ENCODE data around the gene CLPTM1L. TPM values are rescaled to one million over a fixed set of nuclear protein-coding genes. Genes with fewer than 3 reads are reported as not detected.
"Not testable (repeated sequence)": the region's sequence is repeated elsewhere in the genome, so short reads cannot be mapped to it uniquely, and the experiment has no call there.

The CLPTM1L gene
- total RNA-seq, 1 experiment from 2014 or later, result 146 TPM

DNA sequence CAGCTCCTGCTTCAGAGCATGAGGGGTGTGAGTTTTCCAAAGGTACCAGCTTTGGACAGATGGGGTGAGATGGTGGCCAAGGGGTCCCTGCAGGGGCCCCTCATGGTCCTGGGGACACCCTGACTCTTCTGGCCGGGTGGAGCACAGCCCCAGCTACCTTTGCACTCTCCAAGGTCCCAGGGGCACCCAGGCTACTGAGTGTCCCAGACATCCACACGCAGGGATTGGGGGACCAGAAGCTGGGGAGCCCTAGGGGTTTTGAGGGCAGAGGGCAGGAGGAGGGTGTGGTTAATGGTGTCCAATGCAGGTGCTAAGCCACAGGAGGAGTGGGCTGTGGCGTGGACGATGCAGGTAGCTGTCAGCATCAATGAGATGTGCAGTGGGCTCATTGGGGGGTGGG lies 16.0 kb upstream of the CLPTM1L start:
- TF ChIP-seq EZH2 (IDR thresholded peaks at IDR 0.05; ENCODE audit: borderline replicate concordance, low read depth, low read length, poor library complexity, severe bottlenecking), result no peak
- TF ChIP-seq, protein P1, sequence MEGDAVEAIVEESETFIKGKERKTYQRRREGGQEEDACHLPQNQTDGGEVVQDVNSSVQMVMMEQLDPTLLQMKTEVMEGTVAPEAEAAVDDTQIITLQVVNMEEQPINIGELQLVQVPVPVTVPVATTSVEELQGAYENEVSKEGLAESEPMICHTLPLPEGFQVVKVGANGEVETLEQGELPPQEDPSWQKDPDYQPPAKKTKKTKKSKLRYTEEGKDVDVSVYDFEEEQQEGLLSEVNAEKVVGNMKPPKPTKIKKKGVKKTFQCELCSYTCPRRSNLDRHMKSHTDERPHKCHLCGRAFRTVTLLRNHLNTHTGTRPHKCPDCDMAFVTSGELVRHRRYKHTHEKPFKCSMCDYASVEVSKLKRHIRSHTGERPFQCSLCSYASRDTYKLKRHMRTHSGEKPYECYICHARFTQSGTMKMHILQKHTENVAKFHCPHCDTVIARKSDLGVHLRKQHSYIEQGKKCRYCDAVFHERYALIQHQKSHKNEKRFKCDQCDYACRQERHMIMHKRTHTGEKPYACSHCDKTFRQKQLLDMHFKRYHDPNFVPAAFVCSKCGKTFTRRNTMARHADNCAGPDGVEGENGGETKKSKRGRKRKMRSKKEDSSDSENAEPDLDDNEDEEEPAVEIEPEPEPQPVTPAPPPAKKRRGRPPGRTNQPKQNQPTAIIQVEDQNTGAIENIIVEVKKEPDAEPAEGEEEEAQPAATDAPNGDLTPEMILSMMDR (conservative IDR thresholded peaks at IDR 0.05; ENCODE audit: low read depth, low read length), result no peak
- Histone ChIP-seq H3K9me3 (ENCODE audit: low read depth, low read length, poor library complexity, severe bottlenecking) (no peaks in the 10 kb centered on the region), H3K4me3 (ENCODE audit: low read depth, low read length, poor library complexity, severe bottlenecking) (no peak overlapping the region), H3K27ac (ENCODE audit: low read depth, low read length, poor library complexity, severe bottlenecking) (no peak overlapping the region), H3K4me1 (ENCODE audit: insufficient read depth, low read length, poor library complexity, severe bottlenecking) (no peaks in the 10 kb centered on the region), H3K27me3 (replicated peaks; ENCODE audit: insufficient read depth, low read depth, low read length, poor library complexity) (peaks cover 92% of the 10 kb centered on the region), H3K36me3 (ENCODE audit: insufficient read depth, low read length, poor library complexity, severe bottlenecking) (no peaks in the 10 kb centered on the region)
- intact Hi-C loops (cut with micrococcal nuclease; ENCODE audit: unreplicated experiment), result no loop called here
- CTCF ChIA-PET, result no interaction called here
- POLR2A ChIA-PET (ENCODE audit: low non-redundant PET), result no interaction called here
- BruUV-seq (replicated peaks), result no TSS peak
- no peak for DNase-seq (ENCODE audit: low spot score)

DNA sequence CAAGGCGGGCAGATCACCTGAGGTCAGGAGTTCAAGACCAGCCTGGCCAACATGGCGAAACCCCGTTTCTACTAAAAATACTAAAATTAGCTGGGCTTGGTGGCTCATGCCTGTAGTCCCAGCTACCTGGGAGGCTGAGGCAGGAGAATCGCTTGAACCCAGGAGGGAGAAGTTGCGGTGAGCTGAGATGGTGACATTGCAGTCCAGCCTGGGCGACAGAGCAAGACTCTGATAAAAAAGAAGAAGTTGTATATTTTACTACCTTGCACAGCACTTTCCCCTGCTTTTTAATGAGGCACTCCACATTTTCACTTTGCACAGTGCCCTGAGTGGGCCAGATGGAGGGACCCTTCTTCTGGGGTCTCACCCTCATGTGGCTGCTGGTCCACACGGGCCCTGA lies 15.5 kb upstream of the CLPTM1L start:
- H3K27ac ChIP-seq (ENCODE audit: low read depth, low read length, poor library complexity, severe bottlenecking); POLR2A ChIA-PET (ENCODE audit: low non-redundant PET); H3K36me3 ChIP-seq (ENCODE audit: insufficient read depth, low read length, poor library complexity, severe bottlenecking); DNase-seq (ENCODE audit: low spot score); CTCF ChIA-PET; H3K4me3 ChIP-seq (ENCODE audit: low read depth, low read length, poor library complexity, severe bottlenecking); BruUV-seq (replicated peaks); H3K4me1 ChIP-seq (ENCODE audit: insufficient read depth, low read length, poor library complexity, severe bottlenecking); H3K9me3 ChIP-seq (ENCODE audit: low read depth, low read length, poor library complexity, severe bottlenecking); intact Hi-C loops (cut with micrococcal nuclease; ENCODE audit: unreplicated experiment): not testable (repeated sequence)
- H3K27me3 ChIP-seq (replicated peaks; ENCODE audit: insufficient read depth, low read depth, low read length, poor library complexity), result peaks cover 95% of the 10 kb centered on the region

DNA sequence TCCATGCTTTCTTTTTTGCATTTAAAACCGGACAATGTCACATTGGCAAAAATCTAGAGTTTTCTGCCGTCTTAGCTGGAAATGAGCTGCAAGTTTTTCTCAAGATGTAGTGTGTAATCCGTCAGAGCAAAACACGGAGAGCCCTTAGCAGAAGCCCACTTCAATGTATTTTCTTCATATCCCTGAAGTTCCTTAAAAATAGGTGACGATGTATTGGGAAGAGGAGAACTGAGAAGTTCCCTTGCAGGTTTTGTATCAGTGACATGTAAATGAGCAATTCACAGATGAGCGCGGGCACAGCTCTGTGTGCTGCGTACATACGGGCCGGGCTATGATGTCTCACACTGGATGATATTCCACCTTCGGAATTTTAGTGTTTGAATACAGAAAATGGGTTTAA lies 14.8 kb upstream of the CLPTM1L start:
- no TSS peak for BruUV-seq (replicated peaks)
- ChIA-PET POLR2A (ENCODE audit: low non-redundant PET) (no interaction called here), CTCF (no interaction called here)
- Histone ChIP-seq H3K4me3 (ENCODE audit: low read depth, low read length, poor library complexity, severe bottlenecking) (no peak overlapping the region), H3K36me3 (ENCODE audit: insufficient read depth, low read length, poor library complexity, severe bottlenecking) (no peaks in the 10 kb centered on the region), H3K9me3 (ENCODE audit: low read depth, low read length, poor library complexity, severe bottlenecking) (no peaks in the 10 kb centered on the region), H3K27me3 (replicated peaks; ENCODE audit: insufficient read depth, low read depth, low read length, poor library complexity) (peaks cover 97% of the 10 kb centered on the region), H3K4me1 (ENCODE audit: insufficient read depth, low read length, poor library complexity, severe bottlenecking) (no peaks in the 10 kb centered on the region), H3K27ac (ENCODE audit: low read depth, low read length, poor library complexity, severe bottlenecking) (no peak overlapping the region)
- intact Hi-C loops (cut with micrococcal nuclease; ENCODE audit: unreplicated experiment), result no loop called here
- TF ChIP-seq, protein P1 (conservative IDR thresholded peaks at IDR 0.05; ENCODE audit: low read depth, low read length), result no peak
- TF ChIP-seq EZH2 (IDR thresholded peaks at IDR 0.05; ENCODE audit: borderline replicate concordance, low read depth, low read length, poor library complexity, severe bottlenecking), result no peak
- DNase-seq (ENCODE audit: low spot score), result no peak

DNA sequence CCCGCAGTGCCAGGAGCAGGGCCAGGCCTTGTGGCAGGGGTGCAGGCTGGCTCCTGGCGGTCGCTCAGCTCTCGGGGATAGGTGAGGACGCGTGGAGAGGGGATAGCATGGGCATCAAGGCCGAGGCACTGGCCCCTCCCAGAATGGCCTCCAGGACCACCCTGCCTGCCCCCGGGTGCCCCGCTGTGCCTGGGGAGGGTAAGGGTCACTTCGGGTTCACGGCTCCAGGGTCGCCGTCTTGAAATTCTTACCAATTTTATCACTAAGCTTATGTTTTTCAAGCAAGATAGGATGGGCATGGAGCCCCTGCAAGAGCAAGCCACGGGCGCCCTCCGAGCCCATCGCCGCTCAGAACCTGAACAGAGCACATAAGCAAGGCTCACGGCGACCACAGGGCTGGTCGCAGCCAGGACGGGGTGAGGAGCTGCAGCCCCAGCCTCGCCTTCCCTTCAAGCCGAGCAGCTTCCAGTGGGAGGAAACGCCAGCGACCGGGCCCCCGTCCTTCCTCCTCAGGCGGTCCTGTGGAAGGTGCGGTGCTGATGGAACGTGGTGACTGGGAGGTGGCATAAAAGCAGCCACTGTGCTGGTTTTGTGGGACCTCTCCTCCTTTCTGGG lies 14.2 kb upstream of the CLPTM1L start:
- Histone ChIP-seq H3K4me1 (ENCODE audit: insufficient read depth, low read length, poor library complexity, severe bottlenecking) (no peaks in the 10 kb centered on the region), H3K27me3 (replicated peaks; ENCODE audit: insufficient read depth, low read depth, low read length, poor library complexity) (peaks cover 97% of the 10 kb centered on the region), H3K4me3 (ENCODE audit: low read depth, low read length, poor library complexity, severe bottlenecking) (no peak overlapping the region), H3K9me3 (ENCODE audit: low read depth, low read length, poor library complexity, severe bottlenecking) (no peaks in the 10 kb centered on the region), H3K36me3 (ENCODE audit: insufficient read depth, low read length, poor library complexity, severe bottlenecking) (no peaks in the 10 kb centered on the region), H3K27ac (ENCODE audit: low read depth, low read length, poor library complexity, severe bottlenecking) (no peak overlapping the region)
- no peak for DNase-seq (ENCODE audit: low spot score)
- intact Hi-C loops (cut with micrococcal nuclease; ENCODE audit: unreplicated experiment), result no loop called here
- ChIA-PET CTCF (no interaction called here), POLR2A (ENCODE audit: low non-redundant PET) (no interaction called here)
- BruUV-seq (replicated peaks), result no TSS peak
- TF ChIP-seq EZH2 (IDR thresholded peaks at IDR 0.05; ENCODE audit: borderline replicate concordance, low read depth, low read length, poor library complexity, severe bottlenecking), result no peak
- TF ChIP-seq, protein P1 (conservative IDR thresholded peaks at IDR 0.05; ENCODE audit: low read depth, low read length), result no peak

Data from A673 (cell line).